HCT116 (cell line): ENCODE measurements around the gene SMAD2. TPM values are rescaled to one million over a fixed set of nuclear protein-coding genes. Genes with fewer than 3 reads are reported as not detected.

Source experiments
- ATAC-seq: fragments of 200-7000 bp; cut with Tn5 transposase; 2 replicates; pipeline ENCODE4 v1.9.1; 2020; ENCODE audit warnings: mild to moderate bottlenecking, moderate library complexity
- BruUV-seq: library from RNA; stranded (reverse); fragments of 400-500 nt; replicated peaks from 2 replicates; lab custom pipeline; 2021; lab: Mats Ljungman, UMichigan
- CTCF ChIA-PET: fragments of 300-600 bp; sonication (Branson Sonifier 250); formaldehyde crosslinking; loops from one replicate; lab custom pipeline; 2021; ENCODE audit warnings: antibody characterized with exemption; lab: Charles Lee
- POLR2A ChIA-PET: fragments of 300-600, 350-600 bp; sonication (Branson Sonifier 250); formaldehyde crosslinking; loops from one replicate; lab custom pipeline; 2021; ENCODE audit warnings: antibody characterized with exemption; lab: Charles Lee
- RAD21 ChIA-PET, 2 experiments: fragments of 300-600 bp; sonication (Branson Sonifier 250); formaldehyde crosslinking; loops; one replicate each; lab custom pipeline; 2023; ENCODE audit warnings: low total read pairs in 2 of 2; ENCODE audit not compliant: uncharacterized antibody in 2 of 2, unreplicated experiment in 2 of 2, low non-redundant PET in 1 of 2; lab: Charles Lee
- DNase-seq: peaks from one replicate; pipeline ENCODE4 v3.0.0-alpha.2; 2010; ENCODE audit warnings: low read depth, low spot score
- H2AFZ ChIP-seq: fragments of 200-600 bp; shearing (Covaris generic), sonication (generic); 2 replicates; pipeline ENCODE4 v1.6.1; 2017; ENCODE audit warnings: low read depth, mixed run types, mixed read lengths, antibody characterized with exemption, low read length; ENCODE audit not compliant: poor library complexity, severe bottlenecking
- H3K27ac ChIP-seq: 2 replicates; pipeline ENCODE4 v1.5.1; 2012; ENCODE audit warnings: low read depth, low read length
- H3K27me3 ChIP-seq: fragments of 200-600 bp; sonication (generic); 2 replicates; pipeline ENCODE4 v1.6.1; 2016; ENCODE audit warnings: mixed run types, low read length, mixed read lengths; ENCODE audit not compliant: insufficient read depth
- H3K36me3 ChIP-seq, 2 experiments: fragments of 200-500 bp in 1 of 2; fragments of 200-600 bp in 1 of 2; sonication (Bioruptor generic) in 1 of 2; sonication (generic) in 1 of 2; 2 replicates each; pipeline versions ENCODE4 v1.5.1 to v1.6.1; 2014 to 2016; ENCODE audit warnings: low read length in 2 of 2, inconsistent platforms in 1 of 2, mixed read lengths in 1 of 2, mixed run types in 1 of 2; ENCODE audit not compliant: insufficient read depth in 2 of 2, control insufficient read depth in 1 of 2
- H3K4me1 ChIP-seq, 2 experiments: fragments of 200-600 bp in 1 of 2; sonication (generic) in 1 of 2; 2 replicates each; pipeline versions ENCODE4 v1.5.1 to v1.6.1; 2012 to 2017; ENCODE audit warnings: low read length in 2 of 2, inconsistent platforms in 1 of 2, mild to moderate bottlenecking in 1 of 2, mixed read lengths in 1 of 2, mixed run types in 1 of 2, moderate library complexity in 1 of 2; ENCODE audit not compliant: insufficient read depth in 2 of 2, control insufficient read depth in 1 of 2
- H3K4me2 ChIP-seq: fragments of 200-600 bp; sonication (generic); 2 replicates; pipeline ENCODE4 v1.6.1; 2017; ENCODE audit warnings: mixed run types, low read length, mixed read lengths
- H3K4me3 ChIP-seq, 2 experiments: fragments of 200-600 bp in 1 of 2; sonication (generic) in 1 of 2; replicated peaks in 1 of 2; 2 replicates each; pipeline ENCODE4 v1.5.1; 2011 to 2016; ENCODE audit warnings: low read length in 2 of 2, control low read depth in 1 of 2, low read depth in 1 of 2, mild to moderate bottlenecking in 1 of 2, mixed read lengths in 1 of 2, mixed run types in 1 of 2
- H3K79me2 ChIP-seq: fragments of 200-600 bp; sonication (generic); 2 replicates; pipeline ENCODE4 v1.6.1; 2017; ENCODE audit warnings: mild to moderate bottlenecking, mixed run types, low read length, moderate library complexity, mixed read lengths; ENCODE audit not compliant: insufficient read depth
- H3K9ac ChIP-seq: fragments of 200-600 bp; sonication (generic); 2 replicates; pipeline ENCODE4 v1.6.1; 2016; ENCODE audit warnings: low read length, mixed read lengths
- H3K9me2 ChIP-seq: fragments of 200-600 bp; sonication (generic), shearing (Covaris generic); 2 replicates; pipeline ENCODE4 v1.6.1; 2017; ENCODE audit warnings: mixed run types, mild to moderate bottlenecking, moderate library complexity; ENCODE audit not compliant: insufficient read depth
- H3K9me3 ChIP-seq, 2 experiments: fragments of 200-500 bp in 1 of 2; fragments of 200-600 bp in 1 of 2; sonication (Bioruptor generic) in 1 of 2; sonication (generic) in 1 of 2; 2 replicates each; pipeline ENCODE4 v1.6.1; 2014 to 2017; ENCODE audit warnings: low read length in 2 of 2, mixed read lengths in 2 of 2, inconsistent platforms in 1 of 2, low read depth in 1 of 2, mild to moderate bottlenecking in 1 of 2, mixed run types in 1 of 2, moderate library complexity in 1 of 2; ENCODE audit not compliant: control insufficient read depth in 1 of 2, insufficient read depth in 1 of 2
- H4K20me1 ChIP-seq: fragments of 200-600 bp; sonication (generic), shearing (Covaris generic); 2 replicates; pipeline ENCODE4 v1.6.1; 2017; ENCODE audit warnings: mixed run types, mild to moderate bottlenecking, moderate library complexity; ENCODE audit not compliant: insufficient read depth
- EZH2phosphoT487 ChIP-seq: fragments of 200-600 bp; IDR thresholded peaks from 2 replicates; pipeline ENCODE4 v1.6.1; 2018; ENCODE audit warnings: antibody characterized with exemption, borderline replicate concordance
- JUND ChIP-seq: IDR thresholded peaks from 2 replicates; pipeline ENCODE4 v1.6.1; 2012
- MAX ChIP-seq: IDR thresholded peaks from 2 replicates; pipeline ENCODE4 v1.6.1; 2012
- POLR2A ChIP-seq: IDR thresholded peaks from 2 replicates; pipeline ENCODE4 v1.7.0; 2011; ENCODE audit warnings: borderline replicate concordance; ENCODE audit not compliant: insufficient read depth, insufficient read length; ENCODE audit errors: extremely low read depth
- POLR2AphosphoS5 ChIP-seq: IDR thresholded peaks from 2 replicates; pipeline ENCODE4 v1.6.1; 2011; ENCODE audit warnings: mild to moderate bottlenecking, low read depth, low read length, moderate library complexity
- SP1 ChIP-seq: IDR thresholded peaks from 2 replicates; pipeline ENCODE4 v1.6.1; 2012; ENCODE audit warnings: low read depth
- TCF7L2 ChIP-seq: IDR thresholded peaks from 2 replicates; pipeline ENCODE4 v1.7.0; 2011; ENCODE audit warnings: borderline replicate concordance, inconsistent platforms; ENCODE audit not compliant: insufficient read depth, insufficient read length; ENCODE audit errors: extremely low read depth
- ZNF274 ChIP-seq: fragments of 200-500 bp; sonication (Bioruptor generic); IDR thresholded peaks from 2 replicates; pipeline ENCODE4 v1.6.1; 2014; ENCODE audit warnings: mild to moderate bottlenecking, low read depth, low read length, inconsistent platforms
- intact Hi-C: fragments of 100-400 bp; cut with micrococcal nuclease; formaldehyde crosslinking; loops from 2 replicates; pipeline ENCODE4 v1.10.0; 2022
- total RNA-seq: library from RNA; stranded (reverse); gene quantifications from one replicate; pipeline ENCODE4 v1.2.1, GENCODE V29; 2021; ENCODE audit not compliant: unreplicated experiment
- TF ChIP-seq, protein P1 (sequence below), 3 experiments: fragments of 200-600 bp in 1 of 3; sonication (generic) in 1 of 3; IDR thresholded peaks in 2 of 3; conservative IDR thresholded peaks in 1 of 3; 2 replicates each; pipeline ENCODE4 v1.5.1; 2012 to 2017; ENCODE audit warnings: low read depth in 2 of 3, low read length in 2 of 3, antibody characterized with exemption in 1 of 3, borderline replicate concordance in 1 of 3, control low read depth in 1 of 3, mild to moderate bottlenecking in 1 of 3, mixed read lengths in 1 of 3, mixed run types in 1 of 3, moderate library complexity in 1 of 3; ENCODE audit not compliant: insufficient read depth in 1 of 3
- TF ChIP-seq, protein P2 (sequence below): IDR thresholded peaks from 2 replicates; pipeline ENCODE4 v1.6.1; 2012
- TF ChIP-seq, protein P3 (sequence below): IDR thresholded peaks from 2 replicates; pipeline ENCODE4 v1.6.1; 2012; ENCODE audit warnings: low read depth

SMAD2 gene
- total RNA-seq, 1 experiment from 2014 or later = 130 TPM

DNA sequence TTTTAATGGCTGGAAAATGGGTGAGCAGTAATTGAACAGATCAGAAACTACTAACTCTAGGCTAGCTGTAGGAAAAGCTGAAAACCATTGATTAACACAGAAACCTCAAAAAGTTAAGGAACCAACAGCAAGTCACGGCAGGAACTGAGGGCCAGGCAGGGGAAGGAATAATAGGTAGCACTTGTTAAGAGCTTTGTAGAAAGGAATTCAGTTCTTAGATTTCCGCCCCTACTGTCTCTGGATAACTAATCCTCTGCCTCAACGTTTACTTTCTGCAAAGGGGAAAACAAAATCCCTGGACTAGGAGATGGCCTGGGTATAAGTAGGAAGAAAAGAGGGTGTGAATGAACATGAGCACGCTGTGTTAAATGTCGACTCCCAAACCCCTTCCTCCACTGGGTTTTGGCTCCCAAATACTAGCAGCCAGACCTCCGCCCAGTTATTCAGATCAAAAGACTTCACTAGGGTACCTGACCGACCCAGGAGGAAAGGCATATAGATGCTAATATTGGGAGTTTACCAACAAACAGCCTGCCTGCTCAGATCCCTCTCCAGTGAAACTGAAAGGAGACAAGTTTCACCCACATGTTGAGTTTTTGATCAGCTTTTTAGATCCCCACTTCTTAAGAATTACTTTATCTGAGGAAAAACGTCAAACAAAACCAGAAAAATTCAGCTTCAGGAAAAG, 12.4 kb downstream of the SMAD2 start:
- Histone ChIP-seq H3K9me3 (no peaks in the 10 kb centered on the region), H3K4me2 (no peak overlapping the region), H3K9ac (no peak overlapping the region), H3K9me2 (no peaks in the 10 kb centered on the region), H2AFZ (no peak overlapping the region), H3K4me1 (peaks cover 0 to 3% of the 10 kb centered on the region in 2 experiments; a peak in 1 of 4 replicates), H4K20me1 (peaks cover 11% of the 10 kb centered on the region), H3K79me2 (peaks cover 100% of the 10 kb centered on the region), H3K27me3 (no peaks in the 10 kb centered on the region), H3K27ac (no peak overlapping the region), H3K36me3 (no peaks in the 10 kb centered on the region), H3K4me3 (no peak overlapping the region)
- no peak for TF ChIP-seq POLR2A
- TF ChIP-seq SP1 = no peak
- TF ChIP-seq POLR2AphosphoS5 = no peak
- TF ChIP-seq ZNF274 = no peak
- no peak for TF ChIP-seq TCF7L2
- TF ChIP-seq, protein P1, sequence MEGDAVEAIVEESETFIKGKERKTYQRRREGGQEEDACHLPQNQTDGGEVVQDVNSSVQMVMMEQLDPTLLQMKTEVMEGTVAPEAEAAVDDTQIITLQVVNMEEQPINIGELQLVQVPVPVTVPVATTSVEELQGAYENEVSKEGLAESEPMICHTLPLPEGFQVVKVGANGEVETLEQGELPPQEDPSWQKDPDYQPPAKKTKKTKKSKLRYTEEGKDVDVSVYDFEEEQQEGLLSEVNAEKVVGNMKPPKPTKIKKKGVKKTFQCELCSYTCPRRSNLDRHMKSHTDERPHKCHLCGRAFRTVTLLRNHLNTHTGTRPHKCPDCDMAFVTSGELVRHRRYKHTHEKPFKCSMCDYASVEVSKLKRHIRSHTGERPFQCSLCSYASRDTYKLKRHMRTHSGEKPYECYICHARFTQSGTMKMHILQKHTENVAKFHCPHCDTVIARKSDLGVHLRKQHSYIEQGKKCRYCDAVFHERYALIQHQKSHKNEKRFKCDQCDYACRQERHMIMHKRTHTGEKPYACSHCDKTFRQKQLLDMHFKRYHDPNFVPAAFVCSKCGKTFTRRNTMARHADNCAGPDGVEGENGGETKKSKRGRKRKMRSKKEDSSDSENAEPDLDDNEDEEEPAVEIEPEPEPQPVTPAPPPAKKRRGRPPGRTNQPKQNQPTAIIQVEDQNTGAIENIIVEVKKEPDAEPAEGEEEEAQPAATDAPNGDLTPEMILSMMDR (IDR thresholded peaks at IDR 0.05 in 2 of 3, conservative IDR thresholded peaks at IDR 0.05 in 1 of 3; ENCODE audit: borderline replicate concordance in 1 of 3, insufficient read depth in 1 of 3, low read depth in 2 of 3, low read length in 2 of 3) = no peak
- RAD21 ChIA-PET = interaction anchor here in 1 of 2 experiments (0.6 kb wide), 1 partner anchor 87 kb away, joined by 4 read pairs; no protein-coding TSS in a partner anchor
- no TSS peak for BruUV-seq
- ATAC-seq (no peak), DNase-seq (no peak)
- CTCF ChIA-PET = no interaction called here
- POLR2A ChIA-PET = no interaction called here
- intact Hi-C loops = no loop called here

DNA sequence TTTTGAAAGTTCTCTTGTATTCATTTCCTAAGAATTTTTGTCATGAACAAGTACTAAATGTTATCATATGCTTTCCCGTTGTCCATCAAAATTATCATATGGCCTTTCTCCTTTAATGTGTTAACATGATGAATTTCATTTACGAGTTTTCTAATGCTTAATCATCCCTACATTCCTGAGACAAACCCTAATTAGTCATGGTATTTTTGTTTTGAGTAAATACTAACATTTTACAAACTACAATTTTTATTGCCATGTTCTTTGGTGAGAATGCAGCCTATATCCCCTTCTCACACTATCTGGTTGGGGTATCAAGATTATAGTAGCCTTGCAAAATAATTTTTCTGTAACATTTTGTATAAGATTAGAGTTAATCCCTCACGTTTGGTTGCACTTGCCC, 14.5 kb downstream of the SMAD2 start:
- peaks cover 0 to 3% of the 10 kb centered on the region in 2 experiments; a peak in 1 of 4 replicates for H3K4me1 ChIP-seq
- TF ChIP-seq JUND = no peak
- TF ChIP-seq, protein P2, sequence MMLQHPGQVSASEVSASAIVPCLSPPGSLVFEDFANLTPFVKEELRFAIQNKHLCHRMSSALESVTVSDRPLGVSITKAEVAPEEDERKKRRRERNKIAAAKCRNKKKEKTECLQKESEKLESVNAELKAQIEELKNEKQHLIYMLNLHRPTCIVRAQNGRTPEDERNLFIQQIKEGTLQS = no peak
- TF ChIP-seq POLR2A = no peak
- no peak for TF ChIP-seq EZH2phosphoT487
- TF ChIP-seq, protein P3, sequence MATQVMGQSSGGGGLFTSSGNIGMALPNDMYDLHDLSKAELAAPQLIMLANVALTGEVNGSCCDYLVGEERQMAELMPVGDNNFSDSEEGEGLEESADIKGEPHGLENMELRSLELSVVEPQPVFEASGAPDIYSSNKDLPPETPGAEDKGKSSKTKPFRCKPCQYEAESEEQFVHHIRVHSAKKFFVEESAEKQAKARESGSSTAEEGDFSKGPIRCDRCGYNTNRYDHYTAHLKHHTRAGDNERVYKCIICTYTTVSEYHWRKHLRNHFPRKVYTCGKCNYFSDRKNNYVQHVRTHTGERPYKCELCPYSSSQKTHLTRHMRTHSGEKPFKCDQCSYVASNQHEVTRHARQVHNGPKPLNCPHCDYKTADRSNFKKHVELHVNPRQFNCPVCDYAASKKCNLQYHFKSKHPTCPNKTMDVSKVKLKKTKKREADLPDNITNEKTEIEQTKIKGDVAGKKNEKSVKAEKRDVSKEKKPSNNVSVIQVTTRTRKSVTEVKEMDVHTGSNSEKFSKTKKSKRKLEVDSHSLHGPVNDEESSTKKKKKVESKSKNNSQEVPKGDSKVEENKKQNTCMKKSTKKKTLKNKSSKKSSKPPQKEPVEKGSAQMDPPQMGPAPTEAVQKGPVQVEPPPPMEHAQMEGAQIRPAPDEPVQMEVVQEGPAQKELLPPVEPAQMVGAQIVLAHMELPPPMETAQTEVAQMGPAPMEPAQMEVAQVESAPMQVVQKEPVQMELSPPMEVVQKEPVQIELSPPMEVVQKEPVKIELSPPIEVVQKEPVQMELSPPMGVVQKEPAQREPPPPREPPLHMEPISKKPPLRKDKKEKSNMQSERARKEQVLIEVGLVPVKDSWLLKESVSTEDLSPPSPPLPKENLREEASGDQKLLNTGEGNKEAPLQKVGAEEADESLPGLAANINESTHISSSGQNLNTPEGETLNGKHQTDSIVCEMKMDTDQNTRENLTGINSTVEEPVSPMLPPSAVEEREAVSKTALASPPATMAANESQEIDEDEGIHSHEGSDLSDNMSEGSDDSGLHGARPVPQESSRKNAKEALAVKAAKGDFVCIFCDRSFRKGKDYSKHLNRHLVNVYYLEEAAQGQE = no peak
- no peak for TF ChIP-seq MAX

More for the DNA sequence above, 14.5 kb downstream of the SMAD2 start:
- Histone ChIP-seq H3K36me3 (no peaks in the 10 kb centered on the region), H2AFZ (no peak overlapping the region), H3K9me2 (no peaks in the 10 kb centered on the region), H3K9ac (no peak overlapping the region), H4K20me1 (peaks cover 11% of the 10 kb centered on the region), H3K27me3 (no peaks in the 10 kb centered on the region), H3K4me3 (no peak overlapping the region), H3K9me3 (no peaks in the 10 kb centered on the region), H3K4me2 (no peak overlapping the region), H3K27ac (no peak overlapping the region), H3K79me2 (peaks cover 95% of the 10 kb centered on the region)
- POLR2A ChIA-PET = no interaction called here
- intact Hi-C loops = no loop called here
- CTCF ChIA-PET = no interaction called here
- RAD21 ChIA-PET = no interaction called here
- DNase-seq (no peak), ATAC-seq (no peak)
- no TSS peak for BruUV-seq
